HepG2 (cell line): ENCODE results near the gene FAM20A. TPM values are rescaled to one million over a fixed set of nuclear protein-coding genes. Genes with fewer than 3 reads are reported as not detected.
A peak's percentile ranks its signal among the peaks of the same experiment; 100 is the strongest.

ENCODE experiments used
- HMG20A ChIP-seq: IDR thresholded peaks from 2 replicates; pipeline ENCODE4 v1.6.1; 2016; ENCODE audit warnings: borderline replicate concordance
- KAT7 ChIP-seq: IDR thresholded peaks from 2 replicates; pipeline ENCODE4 v1.6.1; 2018; ENCODE audit warnings: borderline replicate concordance, missing compliant biosample characterization
- KLF9 ChIP-seq: IDR thresholded peaks from 2 replicates; pipeline ENCODE4 v1.6.1; 2016; ENCODE audit warnings: low read depth
- MXI1 ChIP-seq: IDR thresholded peaks from 3 replicates; pipeline ENCODE4 v1.6.1; 2012; ENCODE audit warnings: low read depth, low read length, inconsistent platforms, borderline replicate concordance
- RFX5 ChIP-seq: IDR thresholded peaks from 2 replicates; pipeline ENCODE4 v1.6.1; 2011; ENCODE audit warnings: low read depth, low read length, improper control_type of control experiment
- SMC3 ChIP-seq: IDR thresholded peaks from 2 replicates; pipeline ENCODE4 v1.6.1; 2011; ENCODE audit warnings: low read length, improper control_type of control experiment
- SOX13 ChIP-seq, 3 experiments: fragments of 450-650 bp in 1 of 3; sonication (generic) in 1 of 3; formaldehyde crosslinking in 1 of 3; IDR thresholded peaks in 2 of 3; conservative IDR thresholded peaks in 1 of 3; 2 replicates each; pipeline versions ENCODE4 v1.5.0 to v1.6.1; 2016 to 2020; ENCODE audit warnings: antibody characterized with exemption in 1 of 3, mild to moderate bottlenecking in 1 of 3, missing compliant biosample characterization in 1 of 3, missing genetic modification reagents in 1 of 3, moderate library complexity in 1 of 3
- TERF1 ChIP-seq: sonication (generic); formaldehyde crosslinking; IDR thresholded peaks from 2 replicates; pipeline ENCODE4 v1.8.0; 2022; ENCODE audit warnings: mild to moderate bottlenecking, missing genetic modification reagents, moderate library complexity
- ZNF274 ChIP-seq: sonication (generic); formaldehyde crosslinking; IDR thresholded peaks from 2 replicates; pipeline ENCODE4 v1.5.1; 2020; ENCODE audit warnings: mild to moderate bottlenecking, missing genetic modification reagents
- ZNF33A ChIP-seq: sonication (generic); formaldehyde crosslinking; IDR thresholded peaks from 2 replicates; pipeline ENCODE4 v1.5.1; 2020; ENCODE audit warnings: missing genetic modification reagents, mild to moderate bottlenecking, moderate library complexity, borderline replicate concordance
- ZNF432 ChIP-seq: sonication (generic); formaldehyde crosslinking; IDR thresholded peaks from 2 replicates; pipeline ENCODE4 v1.5.0; 2020; ENCODE audit warnings: missing genetic modification reagents, mild to moderate bottlenecking, borderline replicate concordance
- ZNF790 ChIP-seq: sonication (generic); formaldehyde crosslinking; IDR thresholded peaks from 2 replicates; pipeline ENCODE4 v1.8.0; 2022; ENCODE audit warnings: missing genetic modification reagents, mild to moderate bottlenecking, borderline replicate concordance
- polyA plus RNA-seq, 8 experiments: library from polyadenylated mRNA; depleted of rRNA in 3 of 8; stranded (reverse) in 7 of 8; unstranded in 1 of 8; fragments of >200 nt; fragmentation: Illumina TruSeq in 4 of 8; extraction: Trizol in 4 of 8; gene quantifications; 2 replicates each; pipeline versions ENCODE4 v1.2.1 to v1.2.3, GENCODE V29; 2011 to 2016; ENCODE audit warnings: low read depth in 4 of 8, missing spikeins in 1 of 8, mixed read lengths in 1 of 8; ENCODE audit not compliant: insufficient read depth in 1 of 8
- total RNA-seq, 5 experiments: library from RNA; depleted of rRNA; stranded (reverse); fragments of >200 nt; fragmentation: Illumina TruSeq; extraction: Trizol; gene quantifications; 2 replicates each; pipeline ENCODE4 v1.2.3, GENCODE V29; 2016; ENCODE audit warnings: low read depth in 1 of 5
- TF ChIP-seq, protein P1 (sequence below): sonication (generic); formaldehyde crosslinking; IDR thresholded peaks from 2 replicates; pipeline ENCODE4 v1.5.0; 2020; ENCODE audit warnings: missing genetic modification reagents
- TF ChIP-seq, protein P2 (sequence below): sonication (generic); formaldehyde crosslinking; IDR thresholded peaks from 2 replicates; pipeline ENCODE4 v1.8.0; 2022; ENCODE audit warnings: mild to moderate bottlenecking, missing genetic modification reagents, borderline replicate concordance
- TF ChIP-seq, protein P3 (sequence below), 2 experiments: fragments of 450-650 bp in 1 of 2; sonication (generic) in 1 of 2; formaldehyde crosslinking in 1 of 2; IDR thresholded peaks; 2 replicates each; pipeline versions ENCODE4 v1.6.1 to v1.8.0; 2016 to 2022; ENCODE audit warnings: antibody characterized with exemption in 1 of 2, mild to moderate bottlenecking in 1 of 2, missing genetic modification reagents in 1 of 2

Gene FAM20A
- total and polyA plus RNA-seq, 2 of the 13 experiments (the other 11 are each of a cell fraction or from before 2014, with no cell fraction given): 9.3 to 20.7 TPM

DNA sequence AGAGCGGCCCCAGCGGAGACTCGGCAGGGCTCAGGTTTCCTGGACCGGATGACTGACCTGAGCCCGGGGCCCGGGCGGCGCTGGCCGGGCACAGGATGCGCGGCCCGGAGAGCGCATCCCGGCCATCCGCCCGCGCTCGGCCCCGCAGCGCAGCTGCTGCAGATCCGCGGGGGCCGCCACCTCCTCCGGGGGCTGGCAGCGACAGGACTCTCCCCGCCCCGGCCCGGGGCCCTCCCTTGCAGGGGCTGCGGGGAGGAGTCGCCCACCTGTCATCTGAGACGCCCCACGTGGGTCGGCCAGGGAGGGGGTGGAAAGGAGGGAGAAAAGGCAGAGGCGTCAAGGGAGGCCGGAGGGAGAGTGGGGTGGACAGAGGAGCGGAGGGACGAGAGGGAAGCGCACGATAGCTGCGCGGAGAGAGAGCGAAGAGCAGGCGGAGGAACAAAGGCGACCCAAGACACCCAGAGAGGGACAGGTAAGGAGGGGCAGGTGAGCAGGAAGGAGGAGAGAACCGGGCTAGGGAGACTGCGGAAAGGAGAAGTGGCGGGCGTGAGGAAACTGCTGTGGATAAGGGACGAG is 89.4 kb downstream of the FAM20A start (continued):
- TF ChIP-seq KAT7 (CRISPR knock-in tag) (no peak), RFX5 (no peak), HMG20A (CRISPR knock-in tag) (no peak; the same call in 1 of the 2 replicates), TERF1 (0 out of 2 replicates have a peak, but pooled peaks have one; percentile 72), ZNF274 (0 out of 2 replicates have a peak, but pooled peaks have one; percentile 76), SOX13 (IDR thresholded peaks at IDR 0.05) (no peak), SOX13 (CRISPR knock-in tag; conservative IDR thresholded peaks at IDR 0.05 in 1 of 2, IDR thresholded peaks at IDR 0.05 in 1 of 2) (peak in 1 of 2 experiments; percentile 33; a peak in 2 of 4 replicates), SMC3 (no peak), ZNF790 (CRISPR knock-in tag) (peak; percentile 98; the same call in 1 of the 2 replicates), ZNF432 (CRISPR knock-in tag) (no peak), ZNF33A (CRISPR knock-in tag) (no peak), MXI1 (peak; percentile 54; the same call in 2 of the 3 replicates), KLF9 (no peak; the same call in 1 of the 2 replicates)
- TF ChIP-seq, protein P1, sequence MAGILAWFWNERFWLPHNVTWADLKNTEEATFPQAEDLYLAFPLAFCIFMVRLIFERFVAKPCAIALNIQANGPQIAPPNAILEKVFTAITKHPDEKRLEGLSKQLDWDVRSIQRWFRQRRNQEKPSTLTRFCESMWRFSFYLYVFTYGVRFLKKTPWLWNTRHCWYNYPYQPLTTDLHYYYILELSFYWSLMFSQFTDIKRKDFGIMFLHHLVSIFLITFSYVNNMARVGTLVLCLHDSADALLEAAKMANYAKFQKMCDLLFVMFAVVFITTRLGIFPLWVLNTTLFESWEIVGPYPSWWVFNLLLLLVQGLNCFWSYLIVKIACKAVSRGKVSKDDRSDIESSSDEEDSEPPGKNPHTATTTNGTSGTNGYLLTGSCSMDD (CRISPR knock-in tag): no peak
- TF ChIP-seq, protein P2, sequence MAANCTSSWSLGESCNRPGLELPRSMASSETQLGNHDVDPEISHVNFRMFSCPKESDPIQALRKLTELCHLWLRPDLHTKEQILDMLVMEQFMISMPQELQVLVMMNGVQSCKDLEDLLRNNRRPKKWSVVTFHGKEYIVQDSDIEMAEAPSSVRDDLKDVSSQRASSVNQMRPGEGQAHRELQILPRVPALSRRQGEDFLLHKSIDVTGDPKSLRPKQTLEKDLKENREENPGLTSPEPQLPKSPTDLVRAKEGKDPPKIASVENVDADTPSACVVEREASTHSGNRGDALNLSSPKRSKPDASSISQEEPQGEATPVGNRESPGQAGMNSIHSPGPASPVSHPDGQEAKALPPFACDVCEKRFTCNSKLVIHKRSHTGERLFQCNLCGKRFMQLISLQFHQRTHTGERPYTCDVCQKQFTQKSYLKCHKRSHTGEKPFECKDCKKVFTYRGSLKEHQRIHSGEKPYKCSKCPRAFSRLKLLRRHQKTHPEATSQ (CRISPR knock-in tag): no peak
- TF ChIP-seq, protein P3, sequence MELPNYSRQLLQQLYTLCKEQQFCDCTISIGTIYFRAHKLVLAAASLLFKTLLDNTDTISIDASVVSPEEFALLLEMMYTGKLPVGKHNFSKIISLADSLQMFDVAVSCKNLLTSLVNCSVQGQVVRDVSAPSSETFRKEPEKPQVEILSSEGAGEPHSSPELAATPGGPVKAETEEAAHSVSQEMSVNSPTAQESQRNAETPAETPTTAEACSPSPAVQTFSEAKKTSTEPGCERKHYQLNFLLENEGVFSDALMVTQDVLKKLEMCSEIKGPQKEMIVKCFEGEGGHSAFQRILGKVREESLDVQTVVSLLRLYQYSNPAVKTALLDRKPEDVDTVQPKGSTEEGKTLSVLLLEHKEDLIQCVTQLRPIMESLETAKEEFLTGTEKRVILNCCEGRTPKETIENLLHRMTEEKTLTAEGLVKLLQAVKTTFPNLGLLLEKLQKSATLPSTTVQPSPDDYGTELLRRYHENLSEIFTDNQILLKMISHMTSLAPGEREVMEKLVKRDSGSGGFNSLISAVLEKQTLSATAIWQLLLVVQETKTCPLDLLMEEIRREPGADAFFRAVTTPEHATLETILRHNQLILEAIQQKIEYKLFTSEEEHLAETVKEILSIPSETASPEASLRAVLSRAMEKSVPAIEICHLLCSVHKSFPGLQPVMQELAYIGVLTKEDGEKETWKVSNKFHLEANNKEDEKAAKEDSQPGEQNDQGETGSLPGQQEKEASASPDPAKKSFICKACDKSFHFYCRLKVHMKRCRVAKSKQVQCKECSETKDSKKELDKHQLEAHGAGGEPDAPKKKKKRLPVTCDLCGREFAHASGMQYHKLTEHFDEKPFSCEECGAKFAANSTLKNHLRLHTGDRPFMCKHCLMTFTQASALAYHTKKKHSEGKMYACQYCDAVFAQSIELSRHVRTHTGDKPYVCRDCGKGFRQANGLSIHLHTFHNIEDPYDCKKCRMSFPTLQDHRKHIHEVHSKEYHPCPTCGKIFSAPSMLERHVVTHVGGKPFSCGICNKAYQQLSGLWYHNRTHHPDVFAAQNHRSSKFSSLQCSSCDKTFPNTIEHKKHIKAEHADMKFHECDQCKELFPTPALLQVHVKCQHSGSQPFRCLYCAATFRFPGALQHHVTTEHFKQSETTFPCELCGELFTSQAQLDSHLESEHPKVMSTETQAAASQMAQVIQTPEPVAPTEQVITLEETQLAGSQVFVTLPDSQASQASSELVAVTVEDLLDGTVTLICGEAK (IDR thresholded peaks at IDR 0.05): no peak
- TF ChIP-seq, protein P3 (CRISPR knock-in tag; IDR thresholded peaks at IDR 0.05): 0 out of 2 replicates have a peak, but pooled peaks have one; percentile 24
